HL-60 (cell line): ENCODE data around the gene MYORG.

ENCODE experiments used
- DNase-seq, 2 experiments: peaks; one replicate each; pipeline ENCODE4 v3.0.0-alpha.2; 2010 to 2020; ENCODE audit warnings: low read depth in 1 of 2, low spot score in 1 of 2
- H3K27ac ChIP-seq: fragments of 250-450 bp; sonication (Bioruptor Pico); replicated peaks from 2 replicates; pipeline ENCODE4 v1.5.1; 2020; ENCODE audit warnings: mild to moderate bottlenecking, moderate library complexity
- H3K27me3 ChIP-seq: fragments of 250-450 bp; sonication (Bioruptor Pico); 2 replicates; pipeline ENCODE4 v1.5.1; 2021; ENCODE audit warnings: mild to moderate bottlenecking, moderate library complexity; ENCODE audit not compliant: insufficient read depth, poor library complexity, severe bottlenecking
- H3K4me3 ChIP-seq: replicated peaks from 2 replicates; pipeline ENCODE4 v1.5.1; 2011; ENCODE audit warnings: mild to moderate bottlenecking, control low read depth, low read length; ENCODE audit not compliant: insufficient read depth
- CTCF ChIP-seq: IDR thresholded peaks from one replicate; pipeline ENCODE4 v1.5.1; 2011; ENCODE audit warnings: low read length, control low read depth, inconsistent platforms; ENCODE audit not compliant: insufficient read depth
- GABPA ChIP-seq: IDR thresholded peaks from 2 replicates; pipeline ENCODE4 v1.6.1; 2012; ENCODE audit warnings: low read depth
- POLR2AphosphoS5 ChIP-seq: IDR thresholded peaks from 2 replicates; pipeline ENCODE4 v1.6.1; 2012; ENCODE audit warnings: low read depth
- REST ChIP-seq: IDR thresholded peaks from 2 replicates; pipeline ENCODE4 v1.6.1; 2012; ENCODE audit warnings: low read depth; ENCODE audit not compliant: insufficient replicate concordance
- SPI1 ChIP-seq: IDR thresholded peaks from 2 replicates; pipeline ENCODE4 v1.6.1; 2012; ENCODE audit warnings: low read depth, mild to moderate bottlenecking, borderline replicate concordance
- long read RNA-seq: library from polyadenylated mRNA; unstranded; transcript quantifications from one replicate; pipeline ENCODE4 v2.0.0, GENCODE V29; 2020

Gene MYORG
- long read RNA-seq: 0 reads

GRCh38 chr9:34376596-34377403 is at the start of gene MYORG:
TSS of gene MYORG (minus strand) at chr9:34376898. CDS start at chr9:34372943, 3,955 bp downstream.
- TF ChIP-seq CTCF (no peak), SPI1 (no peak), POLR2AphosphoS5 (no peak), REST (no peak), GABPA (no peak)
- Histone ChIP-seq H3K27me3 (peaks cover 10% of the 10 kb centered on the region), H3K27ac (no peak within 1 kb of the TSS), H3K4me3 (peak within 1 kb of the TSS; percentile 74)
- peak; percentile 91 to 92 for DNase-seq

GRCh38 chr9:34419716-34420504 is 43.2 kb upstream of the MYORG start:
- Histone ChIP-seq H3K27ac (no peak overlapping the region), H3K4me3 (no peak overlapping the region), H3K27me3 (no peaks in the 10 kb centered on the region)
- no peak for DNase-seq
- TF ChIP-seq CTCF (no peak), SPI1 (no peak), POLR2AphosphoS5 (no peak), REST (no peak), GABPA (no peak)

GRCh38 chr9:34417734-34418133 is 41.0 kb upstream of the MYORG start:
- no peak for DNase-seq

More at GRCh38 chr9:34417734-34418133, 41.0 kb upstream of the MYORG start:
- no peak overlapping the region for H3K27ac ChIP-seq
- H3K4me3 ChIP-seq: no peak overlapping the region
- no peaks in the 10 kb centered on the region for H3K27me3 ChIP-seq
- TF ChIP-seq GABPA (no peak), REST (no peak)
